GM18511 (cell line): ENCODE measurements around the gene STARD10.

ENCODE experiments used
- ATAC-seq: cut with Tn5 transposase; IDR thresholded peaks from one replicate; pipeline ENCODE4 v1.9.1; 2021; ENCODE audit warnings: mild to moderate bottlenecking, moderate library complexity; ENCODE audit not compliant: unreplicated experiment

Gene STARD10

GRCh38 chr11:72782081-72782920 lies 11.5 kb downstream of the STARD10 start:
- peak; percentile 28 for ATAC-seq

GRCh38 chr11:72781313-72782080 lies 12.3 kb downstream of the STARD10 start:
- ATAC-seq = peak; percentile 72

- no peak for ATAC-seq
Measured at GRCh38 chr11:72781063-72781312, 12.9 kb downstream of the STARD10 start.

GRCh38 chr11:72780296-72781062 lies 13.4 kb downstream of the STARD10 start:
- ATAC-seq = no peak

- no peak for ATAC-seq
Measured at GRCh38 chr11:72779495-72780128, 14.2 kb downstream of the STARD10 start.

- ATAC-seq = no peak
Measured at GRCh38 chr11:72778535-72779494, 15.0 kb downstream of the STARD10 start.

- ATAC-seq = no peak
Measured at GRCh38 chr11:72777755-72778278, 16.0 kb downstream of the STARD10 start.

- ATAC-seq = no peak
Measured at GRCh38 chr11:72776844-72777754, 16.7 kb downstream of the STARD10 start.

GRCh38 chr11:72776117-72776843 lies 17.6 kb downstream of the STARD10 start:
- no peak for ATAC-seq

- ATAC-seq = no peak
Measured at GRCh38 chr11:72775288-72776110, 18.3 kb downstream of the STARD10 start.

- ATAC-seq = no peak
Measured at GRCh38 chr11:72774499-72774898, 19.3 kb downstream of the STARD10 start.

GRCh38 chr11:72773696-72774095 lies 20.2 kb downstream of the STARD10 start:
- no peak for ATAC-seq

GRCh38 chr11:72773291-72773690 lies 20.6 kb downstream of the STARD10 start:
- no peak for ATAC-seq

- ATAC-seq = no peak
Measured at GRCh38 chr11:72772059-72772458, 21.8 kb downstream of the STARD10 start.

- no peak for ATAC-seq
Measured at GRCh38 chr11:72771507-72771906, 22.3 kb downstream of the STARD10 start.

GRCh38 chr11:72770799-72771198 lies 23.0 kb downstream of the STARD10 start:
- ATAC-seq = no peak

GRCh38 chr11:72769680-72770079 lies 24.2 kb downstream of the STARD10 start:
- ATAC-seq = no peak
